HG03378 (cell line): ENCODE measurements around the gene DHRS9.

ENCODE experiments used
- ATAC-seq: cut with Tn5 transposase; IDR thresholded peaks from one replicate; pipeline ENCODE4 v1.9.1; 2021; ENCODE audit warnings: mild to moderate bottlenecking, moderate library complexity; ENCODE audit not compliant: unreplicated experiment

Gene DHRS9

DNA sequence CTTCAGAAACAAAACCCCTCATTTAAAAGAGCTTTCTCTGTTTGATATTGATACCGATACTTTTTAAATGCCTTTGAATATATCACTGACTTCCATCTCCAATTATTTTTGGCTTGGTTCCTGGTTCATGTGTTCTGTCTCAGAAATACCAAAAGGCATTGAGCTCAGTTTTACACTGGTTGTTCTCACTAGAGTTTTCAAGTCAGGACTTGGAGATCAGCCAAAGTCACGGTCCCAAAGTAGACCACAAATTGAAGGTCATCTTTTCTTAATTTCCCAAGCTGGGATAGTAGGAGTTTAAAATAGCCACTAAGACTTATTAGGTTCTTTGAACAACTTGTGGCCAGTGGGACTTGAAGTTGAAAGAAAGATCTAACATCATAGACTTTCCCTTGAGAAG lies 24.2 kb downstream of the DHRS9 start:
- ATAC-seq = no peak

DNA sequence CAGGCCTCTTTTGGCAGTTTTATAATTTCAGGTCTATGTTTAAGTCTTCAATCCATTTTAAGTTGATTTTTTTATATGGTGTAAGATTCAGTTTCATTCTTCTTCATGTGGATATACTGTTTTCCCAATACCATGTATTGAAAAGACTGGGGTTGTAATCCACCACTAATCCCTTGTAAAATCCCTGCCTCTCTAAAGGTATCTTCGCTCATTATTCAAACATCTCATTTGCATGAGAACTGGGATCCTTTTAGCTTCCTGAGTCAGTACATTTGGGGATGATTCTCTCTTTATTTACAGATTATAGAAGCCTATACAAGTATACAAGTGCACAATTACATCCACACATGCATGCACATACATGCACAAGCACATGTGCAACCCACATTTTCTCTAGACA lies 25.3 kb downstream of the DHRS9 start:
- no peak for ATAC-seq

GRCh38 chr2:169095621-169096105 lies 26.3 kb downstream of the DHRS9 start:
- ATAC-seq = peak; percentile 46

DNA sequence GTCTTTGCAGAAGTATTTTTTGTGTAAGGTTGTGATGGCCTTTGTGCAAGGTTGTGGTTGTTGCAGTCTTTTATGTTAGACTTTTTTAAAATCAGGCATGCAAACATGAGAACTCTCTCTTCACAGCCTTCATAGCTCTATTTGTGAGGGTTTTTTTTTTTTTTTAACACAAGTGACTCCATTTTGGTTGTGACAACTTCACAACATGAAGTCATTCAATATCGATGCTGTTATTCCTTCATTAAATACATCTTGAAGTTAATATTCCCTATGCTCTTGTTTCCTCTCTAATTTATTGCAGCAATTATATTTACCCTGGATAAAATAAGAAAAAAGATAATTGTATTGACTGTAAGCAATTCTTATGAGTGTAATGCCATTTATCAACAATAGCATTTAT lies 35.5 kb downstream of the DHRS9 start:
- no peak for ATAC-seq

DNA sequence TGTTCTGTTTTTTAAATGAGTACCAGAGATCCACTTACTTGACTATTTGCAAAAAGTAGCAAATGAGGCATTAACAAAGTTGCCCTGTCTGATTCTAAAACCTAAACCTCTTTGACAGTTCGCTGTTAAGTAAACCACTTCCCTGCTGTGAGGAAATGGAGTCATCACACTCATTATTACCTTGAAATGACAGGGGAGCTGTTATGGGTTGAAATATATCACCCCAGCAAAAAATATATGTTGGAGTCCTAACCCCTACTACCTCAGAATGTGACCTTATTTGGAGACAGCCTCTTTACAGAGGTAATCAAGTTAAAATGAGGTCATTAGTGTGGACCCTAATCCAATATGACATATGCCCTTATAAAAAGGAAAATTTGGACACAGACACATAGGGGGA lies 36.1 kb downstream of the DHRS9 start:
- no peak for ATAC-seq

GRCh38 chr2:169106134-169106533 lies 36.8 kb downstream of the DHRS9 start:
- ATAC-seq = no peak

DNA sequence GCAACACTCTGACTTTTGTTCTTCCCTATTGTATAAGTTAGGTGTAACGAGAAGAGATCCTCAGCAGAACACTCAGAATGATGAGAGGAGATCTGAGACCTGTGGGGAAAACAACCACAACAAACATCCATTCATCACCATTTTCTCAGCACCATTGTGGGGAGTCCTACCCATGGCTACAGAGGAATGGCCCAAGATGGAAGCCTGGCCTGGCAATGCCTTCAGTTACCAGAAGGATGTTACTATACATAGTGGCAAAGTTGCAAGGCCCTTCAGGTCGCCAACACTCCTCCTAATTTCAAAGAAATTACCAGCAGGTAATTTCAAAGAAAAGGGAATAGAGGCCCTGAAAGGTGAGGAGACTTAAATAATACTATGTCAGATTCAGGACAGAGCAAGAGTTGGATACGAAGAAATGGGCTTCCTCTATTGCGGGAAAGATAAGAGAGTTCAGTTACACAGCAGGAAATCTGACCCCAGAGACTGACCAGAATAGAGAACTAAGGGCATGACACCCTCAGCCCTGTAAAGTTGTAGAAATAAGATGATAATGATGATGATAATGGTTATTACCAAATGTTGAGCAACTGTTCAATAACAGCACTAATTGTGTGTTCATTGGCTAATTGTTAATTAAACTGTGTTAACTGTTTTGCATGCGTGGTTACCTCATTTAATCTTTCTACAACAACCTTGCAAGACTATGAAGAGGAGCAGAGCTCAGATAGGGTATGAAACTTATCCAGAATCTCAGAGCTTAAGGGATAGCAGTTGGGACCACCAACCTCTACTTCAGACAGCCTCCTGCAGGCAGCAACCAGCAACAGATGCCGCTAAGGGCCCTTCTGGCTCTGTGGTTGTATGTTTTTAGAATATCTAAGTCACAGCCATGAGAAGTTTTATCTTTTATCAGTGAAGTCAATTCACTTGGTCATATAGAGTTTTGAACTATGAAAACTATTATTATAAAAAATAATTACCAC lies 37.5 kb downstream of the DHRS9 start:
- ATAC-seq = no peak

DNA sequence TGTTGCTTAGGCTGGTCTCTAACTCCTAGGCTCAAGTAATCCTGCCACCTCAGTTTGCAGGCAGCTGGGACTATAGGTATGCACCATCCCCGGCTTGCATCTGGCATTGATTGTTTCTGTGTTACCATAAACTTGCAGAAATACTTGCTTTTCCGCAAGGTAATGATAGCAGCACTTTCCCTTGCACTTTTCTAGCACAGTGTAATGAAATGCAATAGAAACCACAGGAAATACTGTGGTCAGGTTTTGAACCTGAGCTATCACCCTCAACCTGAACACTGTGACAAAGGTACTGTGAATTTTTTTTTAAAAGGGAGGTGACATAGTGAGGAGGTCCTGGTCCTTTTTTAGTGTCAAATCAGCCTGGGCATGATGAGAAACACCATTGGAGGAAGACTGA lies 38.3 kb downstream of the DHRS9 start:
- peak; percentile 89 for ATAC-seq

DNA sequence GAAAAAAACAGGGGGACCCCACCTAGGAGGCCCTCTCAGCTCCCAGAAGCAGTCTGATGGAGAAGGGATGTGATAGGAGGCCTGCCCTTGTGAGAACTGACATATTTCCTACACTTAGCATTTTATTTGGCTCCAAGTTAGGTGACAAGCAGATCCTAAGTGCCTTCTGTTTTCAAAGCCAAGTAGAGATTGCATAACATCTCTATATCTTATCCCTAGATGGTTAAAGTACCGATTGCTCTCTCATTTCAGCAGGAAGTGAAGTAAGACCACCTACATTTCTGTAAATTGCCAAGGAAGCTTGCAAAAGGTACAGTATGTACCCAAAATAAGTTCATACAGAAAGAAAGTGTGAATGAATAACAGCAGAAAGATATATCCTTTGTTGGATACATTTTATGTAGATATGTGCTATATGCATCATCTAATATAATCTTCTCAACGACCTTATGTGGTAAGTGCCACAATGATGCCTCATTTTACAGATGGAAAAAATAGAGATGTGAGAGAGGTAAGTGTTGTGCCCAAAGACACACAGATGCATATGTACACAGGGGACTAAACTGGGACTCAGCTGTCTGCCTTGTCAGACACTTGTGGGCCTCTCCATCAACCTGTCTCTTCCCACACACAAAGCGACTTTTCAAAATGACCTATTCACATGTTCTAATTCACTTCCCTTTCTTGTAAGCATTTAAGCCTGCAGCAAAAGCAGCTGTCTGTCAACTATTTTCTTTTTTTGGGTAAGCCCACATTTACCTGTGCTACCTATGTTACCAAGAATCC lies 38.9 kb downstream of the DHRS9 start:
- no peak for ATAC-seq

DNA sequence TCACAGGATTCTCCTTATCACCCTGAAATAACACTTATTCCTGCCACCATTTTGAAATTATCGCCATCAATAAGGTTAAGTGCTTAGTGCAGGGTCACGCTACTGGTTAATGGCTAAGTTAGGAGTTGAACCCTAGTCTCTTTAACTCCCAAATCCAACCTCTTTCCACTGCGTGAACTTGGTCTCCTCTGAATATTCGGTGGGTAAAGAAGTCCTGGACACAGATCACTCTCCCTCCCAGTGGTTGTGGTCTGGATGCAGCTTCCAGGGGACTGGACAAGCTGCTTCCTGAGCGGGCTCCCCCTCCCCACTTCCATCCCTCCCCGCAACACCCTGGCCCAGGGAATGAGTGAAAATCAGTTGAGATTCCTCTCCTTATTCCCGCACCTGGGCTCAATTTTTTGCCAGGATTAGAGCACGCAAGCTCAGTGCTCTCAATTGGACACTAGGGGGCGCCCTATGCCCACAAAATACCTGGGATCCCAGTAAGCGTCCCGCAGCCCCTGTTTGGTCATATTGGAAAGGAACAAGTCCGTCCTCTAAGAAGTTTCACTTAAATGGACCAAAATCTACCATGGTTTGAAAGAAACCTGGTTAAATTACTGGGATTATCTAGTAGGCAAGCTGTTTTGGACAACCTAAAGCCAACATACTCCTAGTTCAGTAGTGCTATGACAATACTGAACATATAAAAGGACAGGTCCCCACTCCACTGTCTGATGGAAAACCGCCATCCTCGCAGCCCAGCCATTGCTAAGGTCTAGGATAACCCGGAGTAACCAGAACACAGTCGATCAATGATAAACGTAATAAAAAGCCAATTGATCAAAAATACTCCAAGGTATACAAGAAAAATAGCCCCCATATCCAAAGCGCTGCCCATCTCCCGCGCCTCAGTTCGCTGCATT lies 40.4 kb downstream of the DHRS9 start:
- ATAC-seq = peak; percentile 47

DNA sequence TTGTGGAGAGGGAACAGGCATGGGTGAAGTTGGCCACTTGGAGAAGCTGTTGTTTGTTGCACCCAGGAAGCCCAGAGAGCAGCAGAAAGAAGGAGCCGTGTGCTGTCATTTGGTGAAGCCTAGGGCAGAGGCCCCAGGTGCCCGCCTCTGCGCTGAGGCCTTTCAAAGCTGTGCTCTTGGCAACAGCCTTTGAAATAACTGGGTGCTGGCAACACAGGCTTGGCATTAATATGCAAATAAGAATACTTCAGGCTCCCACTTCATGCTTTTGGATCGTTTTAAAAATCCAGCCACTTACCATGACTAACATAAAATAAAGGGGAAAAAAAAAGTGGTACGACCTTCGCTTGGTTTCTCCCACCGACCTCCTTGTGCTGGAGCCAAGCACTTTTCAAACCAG lies 41.1 kb downstream of the DHRS9 start:
- no peak for ATAC-seq

DNA sequence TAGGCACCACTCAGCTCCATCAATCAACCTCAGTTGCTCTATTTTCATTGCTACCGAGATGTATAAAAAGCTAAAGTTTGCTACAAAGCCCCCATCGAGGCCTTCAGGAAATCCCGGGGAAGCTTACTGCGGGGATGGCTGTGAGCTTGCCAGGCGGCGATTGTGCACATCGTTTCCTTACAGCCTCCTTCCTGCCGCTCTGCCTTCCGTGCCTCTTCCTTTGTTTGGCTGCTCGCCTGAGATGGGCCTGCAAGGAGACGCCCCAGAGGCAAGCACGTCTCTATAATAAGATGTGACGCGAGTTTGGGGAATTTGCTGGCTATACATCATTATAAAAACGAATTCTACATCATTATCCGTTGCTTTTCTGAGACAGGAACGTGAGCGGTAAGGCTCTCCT lies 41.6 kb downstream of the DHRS9 start:
- no peak for ATAC-seq

- no peak for ATAC-seq
Observed at GRCh38 chr2:169112841-169113240, 43.5 kb downstream of the DHRS9 start.

GRCh38 chr2:169114056-169114455 lies 44.7 kb downstream of the DHRS9 start:
- no peak for ATAC-seq

GRCh38 chr2:169116327-169116726 lies 47.0 kb downstream of the DHRS9 start:
- ATAC-seq = no peak

DNA sequence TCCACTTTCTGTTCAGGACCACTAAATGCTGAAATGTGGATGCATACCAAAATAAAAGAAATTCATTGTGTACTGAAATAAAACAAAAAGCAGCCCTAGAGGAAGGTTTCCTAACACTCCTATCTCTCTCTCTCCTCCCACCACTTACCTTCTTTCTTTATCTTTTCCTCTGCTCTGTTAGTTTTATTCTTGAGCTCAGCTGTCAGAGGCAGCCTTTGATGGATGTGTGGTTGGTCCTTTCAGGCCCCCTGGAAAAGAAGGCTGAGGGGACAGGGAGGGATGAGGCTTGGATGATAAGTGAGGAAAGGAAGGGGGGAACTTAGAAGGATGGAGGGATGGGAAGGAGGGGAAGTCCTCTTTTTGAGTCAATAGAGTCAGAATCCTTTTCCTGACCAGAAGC lies 47.6 kb downstream of the DHRS9 start:
- no peak for ATAC-seq

DNA sequence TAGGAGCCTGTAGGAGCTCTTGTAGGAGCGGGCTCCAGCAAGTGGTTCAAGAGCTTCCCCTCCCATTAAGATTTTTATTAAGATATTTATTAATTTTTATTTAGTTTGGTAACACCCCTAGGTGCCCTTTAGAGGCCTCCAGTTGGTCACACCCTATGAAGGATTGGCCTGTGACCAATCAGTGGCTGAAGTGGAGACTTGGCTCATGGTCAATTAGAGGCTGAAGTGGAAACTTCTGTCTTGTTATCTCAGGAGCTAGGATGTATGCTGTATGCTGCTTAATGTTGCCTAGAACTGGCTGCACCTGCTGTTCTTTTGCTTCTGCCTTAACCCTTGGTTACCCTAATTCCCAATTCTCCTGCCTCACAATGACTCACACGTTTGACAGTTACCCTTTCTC lies 48.7 kb downstream of the DHRS9 start:
- no peak for ATAC-seq

DNA sequence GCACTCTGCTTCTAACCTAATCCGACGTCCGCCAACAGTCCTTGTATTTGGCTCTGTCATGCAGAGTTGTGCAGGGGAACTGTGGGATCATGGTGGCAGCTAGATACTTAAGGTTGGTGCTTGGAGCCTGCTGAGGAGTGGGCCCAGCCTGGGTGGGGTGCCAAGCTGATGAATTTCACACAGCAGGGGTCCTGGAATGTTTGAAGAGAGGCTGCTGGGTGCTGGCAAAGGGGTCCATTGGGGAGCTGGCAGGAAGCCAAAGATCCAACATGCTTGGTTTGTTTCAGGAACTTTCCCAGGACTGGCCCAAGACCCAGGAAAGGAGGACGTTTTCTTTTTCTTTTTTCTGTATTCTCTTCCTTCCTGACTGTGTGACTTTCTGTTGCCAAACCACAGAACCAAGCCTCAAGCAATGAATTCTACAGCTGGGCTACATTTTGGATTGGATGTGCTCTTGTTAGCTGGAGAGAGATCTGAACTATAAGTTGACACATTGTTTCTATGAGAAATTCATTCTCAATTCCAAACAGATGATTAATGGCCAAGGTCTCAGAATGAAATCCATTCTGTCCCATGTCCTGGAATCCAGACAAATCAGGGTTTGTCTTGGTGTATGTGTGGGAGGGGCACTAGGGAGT lies 49.9 kb downstream of the DHRS9 start:
- no peak for ATAC-seq

GRCh38 chr2:169119851-169120250 lies 50.5 kb downstream of the DHRS9 start:
- no peak for ATAC-seq

- ATAC-seq = no peak
Observed at GRCh38 chr2:169129703-169130243, 60.4 kb downstream of the DHRS9 start.
